GM21367 (cell line): ENCODE data around the gene YJEFN3.

Experiments used
- ATAC-seq: cut with Tn5 transposase; IDR thresholded peaks from one replicate; pipeline ENCODE4 v1.9.1; 2021; ENCODE audit not compliant: unreplicated experiment

YJEFN3 gene

GRCh38 chr19:19579533-19580361 is 51.0 kb downstream of the YJEFN3 start:
- no peak for ATAC-seq

GRCh38 chr19:19580418-19580817 is 51.7 kb downstream of the YJEFN3 start:
- no peak for ATAC-seq

- ATAC-seq, result no peak
These were observed 52.7 kb downstream of the YJEFN3 start for GRCh38 chr19:19581391-19581790.

GRCh38 chr19:19582471-19582870 is 53.8 kb downstream of the YJEFN3 start:
- ATAC-seq, result no peak

- ATAC-seq, result no peak
These were observed 55.6 kb downstream of the YJEFN3 start for GRCh38 chr19:19584356-19584755.
